Measurements from ENCODE around the gene KCNG4. TPM values are rescaled to one million over a fixed set of nuclear protein-coding genes. Genes with fewer than 3 reads are reported as not detected.

KCNG4 gene
- total RNA-seq, 1 experiment from 2014 or later = not detected

DNA sequence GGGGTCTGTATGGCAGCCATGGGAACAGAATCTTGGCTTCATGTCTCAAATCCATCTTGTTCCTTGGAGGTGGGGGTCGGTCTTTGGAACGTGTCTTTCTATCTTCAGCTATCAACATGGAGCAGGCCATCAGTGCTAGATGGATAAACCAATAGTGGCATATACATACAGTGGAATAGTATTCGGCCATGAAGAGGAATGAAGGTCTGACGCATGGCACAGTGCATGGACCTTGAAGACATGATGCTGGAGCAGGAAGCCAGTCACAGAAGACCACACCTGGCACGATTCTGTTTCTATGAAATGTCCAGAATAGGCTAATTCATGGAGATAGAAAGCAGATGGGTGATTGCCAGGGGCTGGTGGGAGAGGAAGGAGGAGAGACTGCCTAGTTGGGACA, 7.8 kb downstream of the KCNG4 start:
- TF ChIP-seq, protein P1, sequence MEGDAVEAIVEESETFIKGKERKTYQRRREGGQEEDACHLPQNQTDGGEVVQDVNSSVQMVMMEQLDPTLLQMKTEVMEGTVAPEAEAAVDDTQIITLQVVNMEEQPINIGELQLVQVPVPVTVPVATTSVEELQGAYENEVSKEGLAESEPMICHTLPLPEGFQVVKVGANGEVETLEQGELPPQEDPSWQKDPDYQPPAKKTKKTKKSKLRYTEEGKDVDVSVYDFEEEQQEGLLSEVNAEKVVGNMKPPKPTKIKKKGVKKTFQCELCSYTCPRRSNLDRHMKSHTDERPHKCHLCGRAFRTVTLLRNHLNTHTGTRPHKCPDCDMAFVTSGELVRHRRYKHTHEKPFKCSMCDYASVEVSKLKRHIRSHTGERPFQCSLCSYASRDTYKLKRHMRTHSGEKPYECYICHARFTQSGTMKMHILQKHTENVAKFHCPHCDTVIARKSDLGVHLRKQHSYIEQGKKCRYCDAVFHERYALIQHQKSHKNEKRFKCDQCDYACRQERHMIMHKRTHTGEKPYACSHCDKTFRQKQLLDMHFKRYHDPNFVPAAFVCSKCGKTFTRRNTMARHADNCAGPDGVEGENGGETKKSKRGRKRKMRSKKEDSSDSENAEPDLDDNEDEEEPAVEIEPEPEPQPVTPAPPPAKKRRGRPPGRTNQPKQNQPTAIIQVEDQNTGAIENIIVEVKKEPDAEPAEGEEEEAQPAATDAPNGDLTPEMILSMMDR (conservative IDR thresholded peaks at IDR 0.05) = no peak
- no peaks in the 10 kb centered on the region for H3K9me3 Mint-ChIP-seq
- no peaks in the 10 kb centered on the region for H3K79me2 ChIP-seq (ENCODE audit: insufficient read depth, low read length)
- H3K27me3 Mint-ChIP-seq (ENCODE audit: low read depth) = peaks cover 6% of the 10 kb centered on the region
- H4K8ac ChIP-seq (replicated peaks; ENCODE audit: insufficient read length, low read depth, low read length) = no peak overlapping the region
- no peak overlapping the region for H2BK5ac ChIP-seq (ENCODE audit: insufficient read length, low read length)
- no peaks in the 10 kb centered on the region for H4K20me1 ChIP-seq (ENCODE audit: control insufficient read depth, insufficient read depth, insufficient read length)
- no peaks in the 10 kb centered on the region for H3K27me3 ChIP-seq (ENCODE audit: insufficient read depth, low read length)
- no peak overlapping the region for H3K18ac ChIP-seq (ENCODE audit: insufficient read length, low read depth, low read length)
- H3K4ac ChIP-seq (ENCODE audit: low read depth, low read length) = no peak overlapping the region
- H3K27ac Mint-ChIP-seq = no peak overlapping the region
- H3K4me1 Mint-ChIP-seq = peaks cover 12 to 24% of the 10 kb centered on the region in 2 experiments
- H2BK15ac ChIP-seq (ENCODE audit: low read depth, low read length) = no peak overlapping the region
- no peak overlapping the region for H3K27ac ChIP-seq (ENCODE audit: insufficient read length, low read depth, low read length)
- no peak overlapping the region for H2AK5ac ChIP-seq (ENCODE audit: insufficient read length, low read length)
- no peaks in the 10 kb centered on the region for H3K36me3 Mint-ChIP-seq (ENCODE audit: insufficient read depth in 1 of 3, low read depth in 3 of 3)
- no peak overlapping the region for H3K23ac ChIP-seq (ENCODE audit: insufficient read length, low read depth, low read length)
- H2BK120ac ChIP-seq (ENCODE audit: low read depth, low read length, poor library complexity, severe bottlenecking) = no peak overlapping the region
- no peak overlapping the region for H4K5ac ChIP-seq (ENCODE audit: insufficient read length, low read depth, low read length)
- DNase-seq = no peak
- no peak overlapping the region for H2BK20ac ChIP-seq (ENCODE audit: low read depth, low read length, poor library complexity, severe bottlenecking)
- no peak overlapping the region for H3K14ac ChIP-seq (ENCODE audit: insufficient read depth, low read length)
- H3K56ac ChIP-seq (ENCODE audit: insufficient read length, low read depth, low read length) = no peak overlapping the region
- no peak overlapping the region for H3K4me2 ChIP-seq (ENCODE audit: insufficient read depth, insufficient read length, low read length)
- no peaks in the 10 kb centered on the region for H3K23me2 ChIP-seq (ENCODE audit: insufficient read length, low read depth, low read length, poor library complexity, severe bottlenecking)
- H4K91ac ChIP-seq (ENCODE audit: insufficient read length, low read depth, low read length) = no peak overlapping the region
- no peak overlapping the region for H3K4me3 Mint-ChIP-seq
- H3T11ph ChIP-seq (ENCODE audit: low read length) = no peak overlapping the region
- H3K9me3 ChIP-seq (ENCODE audit: control insufficient read depth, low read depth, low read length) = no peaks in the 10 kb centered on the region
- no peaks in the 10 kb centered on the region for H3K4me1 ChIP-seq (ENCODE audit: insufficient read depth, low read length)
- H2BK12ac ChIP-seq (ENCODE audit: insufficient read length, low read depth, low read length) = no peak overlapping the region
- H3K9ac ChIP-seq (ENCODE audit: extremely low read depth, insufficient read length, low read length) = no peak overlapping the region
- H3K79me1 ChIP-seq (ENCODE audit: insufficient read depth, low read depth, low read length, poor library complexity, severe bottlenecking) = no peaks in the 10 kb centered on the region
- no CpG with 5 or more reads among the region's 5 CpGs for WGBS (ENCODE audit: extremely low coverage, insufficient read length, low lambda C conversion rate)
- no peak overlapping the region for H2AFZ ChIP-seq (ENCODE audit: low read length)
